SK-N-SH (cell line): ENCODE measurements around the gene PDE4D. TPM values are rescaled to one million over a fixed set of nuclear protein-coding genes. Genes with fewer than 3 reads are reported as not detected.
A peak's percentile ranks its signal among the peaks of the same experiment; 100 is the strongest.

ENCODE experiments used
- CTCF ChIA-PET: fragments of 300-600, 350-600 bp; formaldehyde crosslinking; extraction: SDS; loops from one replicate; lab custom pipeline; 2021; lab: Yijun Ruan, JAX
- POLR2A ChIA-PET: fragments of 350-600 bp; sonication (Branson Sonifier 250); formaldehyde crosslinking; extraction: SDS; loops from one replicate; lab custom pipeline; 2020; ENCODE audit warnings: antibody characterized with exemption, inconsistent platforms; lab: Yijun Ruan, JAX
- DNase-seq: peaks from one replicate; pipeline ENCODE4 v3.0.0; 2012
- H2AFZ ChIP-seq: fragments of 200-600 bp; sonication (generic); 2 replicates; pipeline ENCODE4 v1.8.1; 2016; ENCODE audit warnings: antibody characterized with exemption, mild to moderate bottlenecking, low read depth
- H3F3A ChIP-seq: fragments of 200-600 bp; sonication (generic); replicated peaks from 2 replicates; pipeline ENCODE3; 2016; ENCODE audit warnings: antibody characterized with exemption, mild to moderate bottlenecking; ENCODE audit not compliant: insufficient read depth
- H3K27ac ChIP-seq, 2 experiments: fragments of 200-500 bp in 1 of 2; fragments of 200-600 bp in 1 of 2; sonication (Bioruptor generic) in 1 of 2; sonication (generic), shearing (Covaris generic) in 1 of 2; 2 replicates each; pipeline versions ENCODE4 v1.5.1 to v1.6.1; 2014 to 2016; ENCODE audit warnings: low read depth in 2 of 2, inconsistent platforms in 1 of 2, low read length in 1 of 2, mild to moderate bottlenecking in 1 of 2, mixed read lengths in 1 of 2
- H3K27me3 ChIP-seq: fragments of 200-600 bp; sonication (generic), shearing (Covaris generic); 2 replicates; pipeline ENCODE4 v1.6.1; 2016; ENCODE audit warnings: mixed run types; ENCODE audit not compliant: insufficient read depth
- H3K36me3 ChIP-seq, 2 experiments: fragments of 200-500 bp in 1 of 2; fragments of 200-600 bp in 1 of 2; sonication (Bioruptor generic) in 1 of 2; sonication (generic) in 1 of 2; replicated peaks in 1 of 2; 2 replicates each; pipeline versions ENCODE3 to v1.5.1; 2014 to 2016; ENCODE audit warnings: low read length in 1 of 2, mild to moderate bottlenecking in 1 of 2; ENCODE audit not compliant: insufficient read depth in 2 of 2, control insufficient read depth in 1 of 2
- H3K4me1 ChIP-seq, 2 experiments: fragments of 200-500 bp in 1 of 2; fragments of 200-600 bp in 1 of 2; sonication (Bioruptor generic) in 1 of 2; sonication (generic), shearing (Covaris generic) in 1 of 2; 2 replicates each; pipeline versions ENCODE4 v1.5.1 to v1.6.1; 2014 to 2016; ENCODE audit warnings: low read depth in 1 of 2, low read length in 1 of 2, mixed run types in 1 of 2; ENCODE audit not compliant: insufficient read depth in 2 of 2, control insufficient read depth in 1 of 2
- H3K4me2 ChIP-seq: fragments of 200-600 bp; sonication (generic), shearing (Covaris generic); 2 replicates; pipeline ENCODE4 v1.6.1; 2017; ENCODE audit warnings: mixed run types
- H3K4me3 ChIP-seq, 2 experiments: fragments of 200-500 bp in 1 of 2; fragments of 200-600 bp in 1 of 2; sonication (Bioruptor generic) in 1 of 2; sonication (generic), shearing (Covaris generic) in 1 of 2; 2 replicates each; pipeline versions ENCODE4 v1.5.1 to v1.8.1; 2014 to 2016; ENCODE audit warnings: low read depth in 2 of 2, inconsistent platforms in 1 of 2, low read length in 1 of 2, mild to moderate bottlenecking in 1 of 2, mixed read lengths in 1 of 2, moderate library complexity in 1 of 2
- H3K79me2 ChIP-seq: fragments of 200-600 bp; sonication (generic); 2 replicates; pipeline ENCODE4 v1.8.1; 2017; ENCODE audit warnings: mild to moderate bottlenecking; ENCODE audit not compliant: insufficient read depth
- H3K9ac ChIP-seq: fragments of 200-600 bp; sonication (generic); 2 replicates; pipeline ENCODE4 v1.6.1; 2017; ENCODE audit warnings: mixed run types
- H3K9me2 ChIP-seq: fragments of 200-600 bp; sonication (generic); 2 replicates; pipeline ENCODE4 v1.6.1; 2017; ENCODE audit warnings: mixed run types
- H3K9me3 ChIP-seq: fragments of 200-600 bp; sonication (generic); 2 replicates; pipeline ENCODE4 v1.6.1; 2017; ENCODE audit warnings: mixed run types, mild to moderate bottlenecking, moderate library complexity
- H4K20me1 ChIP-seq: fragments of 200-600 bp; sonication (generic); 2 replicates; pipeline ENCODE4 v1.6.1; 2017; ENCODE audit warnings: mild to moderate bottlenecking, mixed run types; ENCODE audit not compliant: insufficient read depth
- CHD2 ChIP-seq: fragments of 150-350 bp; IDR thresholded peaks from 2 replicates; pipeline ENCODE4 v1.6.1; 2018; ENCODE audit warnings: low read length; ENCODE audit not compliant: partially characterized antibody
- ELF1 ChIP-seq: IDR thresholded peaks from 2 replicates; pipeline ENCODE4 v1.4.0; 2012
- EP300 ChIP-seq, 2 experiments: IDR thresholded peaks; 2 replicates each; pipeline versions ENCODE4 v1.4.0 to v1.6.1; 2012; ENCODE audit warnings: borderline replicate concordance in 1 of 2, low read depth in 1 of 2, low read length in 1 of 2
- FOSL2 ChIP-seq: IDR thresholded peaks from 2 replicates; pipeline ENCODE4 v1.4.0; 2012; ENCODE audit warnings: low read depth, mild to moderate bottlenecking, moderate library complexity, borderline replicate concordance
- GATA2 ChIP-seq: sonication (generic); formaldehyde crosslinking; IDR thresholded peaks from 2 replicates; pipeline ENCODE4 v1.5.0; 2020; ENCODE audit warnings: mild to moderate bottlenecking, missing genetic modification reagents
- MAX ChIP-seq: IDR thresholded peaks from 2 replicates; pipeline ENCODE4 v1.4.0; 2012; ENCODE audit warnings: low read depth
- MEF2A ChIP-seq: IDR thresholded peaks from 2 replicates; pipeline ENCODE4 v1.4.0; 2012; ENCODE audit warnings: low read depth, borderline replicate concordance
- MXI1 ChIP-seq: IDR thresholded peaks from 2 replicates; pipeline ENCODE4 v1.6.1; 2012; ENCODE audit warnings: mild to moderate bottlenecking, low read depth, low read length, improper control_type of control experiment
- NFIC ChIP-seq: IDR thresholded peaks from 2 replicates; pipeline ENCODE4 v1.4.0; 2012; ENCODE audit warnings: borderline replicate concordance
- POLR2AphosphoS5 ChIP-seq: IDR thresholded peaks from 2 replicates; pipeline ENCODE4 v1.6.1; 2012; ENCODE audit warnings: low read depth, low read length
- RAD21 ChIP-seq: IDR thresholded peaks from 2 replicates; pipeline ENCODE4 v1.6.1; 2012; ENCODE audit warnings: mild to moderate bottlenecking, low read length
- RCOR1 ChIP-seq: fragments of 150-350 bp; IDR thresholded peaks from 2 replicates; pipeline ENCODE4 v1.6.1; 2017; ENCODE audit warnings: antibody characterized with exemption, low read length
- RXRA ChIP-seq: IDR thresholded peaks from 2 replicates; pipeline ENCODE4 v1.4.0; 2012; ENCODE audit warnings: low read depth, mild to moderate bottlenecking, borderline replicate concordance
- SMC3 ChIP-seq: IDR thresholded peaks from 2 replicates; pipeline ENCODE4 v1.6.1; 2012; ENCODE audit warnings: low read depth, low read length, improper control_type of control experiment
- TAF1 ChIP-seq: IDR thresholded peaks from 2 replicates; pipeline ENCODE4 v1.6.1; 2012; ENCODE audit warnings: low read depth, mild to moderate bottlenecking, low read length, moderate library complexity, borderline replicate concordance
- TCF12 ChIP-seq: IDR thresholded peaks from 2 replicates; pipeline ENCODE4 v1.4.0; 2012
- TEAD4 ChIP-seq: IDR thresholded peaks from 2 replicates; pipeline ENCODE4 v1.4.0; 2012; ENCODE audit warnings: mild to moderate bottlenecking, borderline replicate concordance; ENCODE audit not compliant: insufficient read depth
- WGBS: methylation state at CpG from one replicate; pipeline ENCODE4 v1.1.6; 2017; ENCODE audit warnings: low lambda C conversion rate; 5-methylcytosine and 5-hydroxymethylcytosine counted together
- polyA plus RNA-seq, 3 experiments: library from polyadenylated mRNA; depleted of rRNA; stranded (reverse); fragments of >200 nt; gene quantifications; 2 replicates each; pipeline ENCODE4 v1.2.3, GENCODE V29; 2012
- TF ChIP-seq, protein P1 (sequence below): IDR thresholded peaks from 2 replicates; pipeline ENCODE4 v1.4.0; 2012; ENCODE audit warnings: low read depth, borderline replicate concordance
- TF ChIP-seq, protein P2 (sequence below): fragments of 150-350 bp; IDR thresholded peaks from 2 replicates; pipeline ENCODE4 v1.6.1; 2016; ENCODE audit warnings: mild to moderate bottlenecking, low read depth, low read length
- TF ChIP-seq, protein P3 (sequence below): IDR thresholded peaks from 2 replicates; pipeline ENCODE4 v1.4.0; 2012; ENCODE audit warnings: low read depth, borderline replicate concordance
- TF ChIP-seq, protein P4 (sequence below): fragments of 200-600 bp; sonication (generic); IDR thresholded peaks from 2 replicates; pipeline ENCODE4 v1.6.1; 2017; ENCODE audit warnings: antibody characterized with exemption, mild to moderate bottlenecking, moderate library complexity
- TF ChIP-seq, protein P5 (sequence below): fragments of 150-350 bp; IDR thresholded peaks from 2 replicates; pipeline ENCODE4 v1.6.1; 2017; ENCODE audit warnings: antibody characterized with exemption, low read length, low read depth, borderline replicate concordance
- TF ChIP-seq, protein P6 (sequence below): IDR thresholded peaks from 2 replicates; pipeline ENCODE4; 2012

The PDE4D gene
- polyA plus RNA-seq, 1 of the 3 experiments (the other 2 are of a cell fraction), result 2.4 TPM

- CTCF ChIA-PET, result interaction anchor here (1.2 kb wide), 1 partner anchor 22 kb away, joined by 4 read pairs; no protein-coding TSS in a partner anchor
- H3K4me1 ChIP-seq, result peaks cover 9 to 20% of the 10 kb centered on the region in 2 experiments
- peaks cover 8% of the 10 kb centered on the region; the same call in 1 of the 2 replicates for H3K79me2 ChIP-seq
- no peaks in the 10 kb centered on the region for H3K36me3 ChIP-seq
- peak overlapping the region; percentile 43; the same call in 1 of the 2 replicates for H3K4me2 ChIP-seq
- peak overlapping the region; percentile 47; the same call in 1 of the 2 replicates for H3K9ac ChIP-seq
- no peaks in the 10 kb centered on the region for H3K9me2 ChIP-seq
- H3K27ac ChIP-seq, result peak overlapping the region; percentile 44 to 90; a peak in 3 of 4 replicates
- POLR2A ChIA-PET, result no interaction called here
- 14% methylated on average over 7 of the region's 7 CpGs for WGBS
- H3K4me3 ChIP-seq, result no peak overlapping the region; a peak in 1 of 4 replicates
- no peaks in the 10 kb centered on the region for H4K20me1 ChIP-seq
- no peak overlapping the region; the same call in 1 of the 2 replicates for H2AFZ ChIP-seq
- H3K9me3 ChIP-seq, result no peaks in the 10 kb centered on the region
- H3K27me3 ChIP-seq, result no peaks in the 10 kb centered on the region
- no peak for DNase-seq
- H3F3A ChIP-seq, result peaks cover 36% of the 10 kb centered on the region
- peak; percentile 95 for TF ChIP-seq TCF12
- no peak for TF ChIP-seq TAF1
- peak; percentile 18; the same call in 1 of the 2 replicates for TF ChIP-seq RXRA
- TF ChIP-seq, protein P1, sequence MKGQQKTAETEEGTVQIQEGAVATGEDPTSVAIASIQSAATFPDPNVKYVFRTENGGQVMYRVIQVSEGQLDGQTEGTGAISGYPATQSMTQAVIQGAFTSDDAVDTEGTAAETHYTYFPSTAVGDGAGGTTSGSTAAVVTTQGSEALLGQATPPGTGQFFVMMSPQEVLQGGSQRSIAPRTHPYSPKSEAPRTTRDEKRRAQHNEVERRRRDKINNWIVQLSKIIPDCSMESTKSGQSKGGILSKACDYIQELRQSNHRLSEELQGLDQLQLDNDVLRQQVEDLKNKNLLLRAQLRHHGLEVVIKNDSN, result no peak
- TF ChIP-seq, protein P2, sequence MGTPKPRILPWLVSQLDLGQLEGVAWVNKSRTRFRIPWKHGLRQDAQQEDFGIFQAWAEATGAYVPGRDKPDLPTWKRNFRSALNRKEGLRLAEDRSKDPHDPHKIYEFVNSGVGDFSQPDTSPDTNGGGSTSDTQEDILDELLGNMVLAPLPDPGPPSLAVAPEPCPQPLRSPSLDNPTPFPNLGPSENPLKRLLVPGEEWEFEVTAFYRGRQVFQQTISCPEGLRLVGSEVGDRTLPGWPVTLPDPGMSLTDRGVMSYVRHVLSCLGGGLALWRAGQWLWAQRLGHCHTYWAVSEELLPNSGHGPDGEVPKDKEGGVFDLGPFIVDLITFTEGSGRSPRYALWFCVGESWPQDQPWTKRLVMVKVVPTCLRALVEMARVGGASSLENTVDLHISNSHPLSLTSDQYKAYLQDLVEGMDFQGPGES, result no peak
- TF ChIP-seq NFIC, result peak; percentile 42
- TF ChIP-seq RAD21, result no peak
- peak; percentile 55; the same call in 1 of the 2 replicates for TF ChIP-seq FOSL2
- no peak for TF ChIP-seq MAX
- no peak for TF ChIP-seq RCOR1
- no peak for TF ChIP-seq GATA2 (CRISPR knock-in tag)
- TF ChIP-seq, protein P3, sequence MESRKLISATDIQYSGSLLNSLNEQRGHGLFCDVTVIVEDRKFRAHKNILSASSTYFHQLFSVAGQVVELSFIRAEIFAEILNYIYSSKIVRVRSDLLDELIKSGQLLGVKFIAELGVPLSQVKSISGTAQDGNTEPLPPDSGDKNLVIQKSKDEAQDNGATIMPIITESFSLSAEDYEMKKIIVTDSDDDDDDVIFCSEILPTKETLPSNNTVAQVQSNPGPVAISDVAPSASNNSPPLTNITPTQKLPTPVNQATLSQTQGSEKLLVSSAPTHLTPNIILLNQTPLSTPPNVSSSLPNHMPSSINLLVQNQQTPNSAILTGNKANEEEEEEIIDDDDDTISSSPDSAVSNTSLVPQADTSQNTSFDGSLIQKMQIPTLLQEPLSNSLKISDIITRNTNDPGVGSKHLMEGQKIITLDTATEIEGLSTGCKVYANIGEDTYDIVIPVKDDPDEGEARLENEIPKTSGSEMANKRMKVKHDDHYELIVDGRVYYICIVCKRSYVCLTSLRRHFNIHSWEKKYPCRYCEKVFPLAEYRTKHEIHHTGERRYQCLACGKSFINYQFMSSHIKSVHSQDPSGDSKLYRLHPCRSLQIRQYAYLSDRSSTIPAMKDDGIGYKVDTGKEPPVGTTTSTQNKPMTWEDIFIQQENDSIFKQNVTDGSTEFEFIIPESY, result no peak; the same call in 1 of the 2 replicates
- TF ChIP-seq, protein P4, sequence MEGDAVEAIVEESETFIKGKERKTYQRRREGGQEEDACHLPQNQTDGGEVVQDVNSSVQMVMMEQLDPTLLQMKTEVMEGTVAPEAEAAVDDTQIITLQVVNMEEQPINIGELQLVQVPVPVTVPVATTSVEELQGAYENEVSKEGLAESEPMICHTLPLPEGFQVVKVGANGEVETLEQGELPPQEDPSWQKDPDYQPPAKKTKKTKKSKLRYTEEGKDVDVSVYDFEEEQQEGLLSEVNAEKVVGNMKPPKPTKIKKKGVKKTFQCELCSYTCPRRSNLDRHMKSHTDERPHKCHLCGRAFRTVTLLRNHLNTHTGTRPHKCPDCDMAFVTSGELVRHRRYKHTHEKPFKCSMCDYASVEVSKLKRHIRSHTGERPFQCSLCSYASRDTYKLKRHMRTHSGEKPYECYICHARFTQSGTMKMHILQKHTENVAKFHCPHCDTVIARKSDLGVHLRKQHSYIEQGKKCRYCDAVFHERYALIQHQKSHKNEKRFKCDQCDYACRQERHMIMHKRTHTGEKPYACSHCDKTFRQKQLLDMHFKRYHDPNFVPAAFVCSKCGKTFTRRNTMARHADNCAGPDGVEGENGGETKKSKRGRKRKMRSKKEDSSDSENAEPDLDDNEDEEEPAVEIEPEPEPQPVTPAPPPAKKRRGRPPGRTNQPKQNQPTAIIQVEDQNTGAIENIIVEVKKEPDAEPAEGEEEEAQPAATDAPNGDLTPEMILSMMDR, result peak; percentile 47
- peak; percentile 70; the same call in 1 of the 2 replicates for TF ChIP-seq TEAD4
- peak; percentile 9; the same call in 1 of the 2 replicates for TF ChIP-seq SMC3
- TF ChIP-seq, protein P5, sequence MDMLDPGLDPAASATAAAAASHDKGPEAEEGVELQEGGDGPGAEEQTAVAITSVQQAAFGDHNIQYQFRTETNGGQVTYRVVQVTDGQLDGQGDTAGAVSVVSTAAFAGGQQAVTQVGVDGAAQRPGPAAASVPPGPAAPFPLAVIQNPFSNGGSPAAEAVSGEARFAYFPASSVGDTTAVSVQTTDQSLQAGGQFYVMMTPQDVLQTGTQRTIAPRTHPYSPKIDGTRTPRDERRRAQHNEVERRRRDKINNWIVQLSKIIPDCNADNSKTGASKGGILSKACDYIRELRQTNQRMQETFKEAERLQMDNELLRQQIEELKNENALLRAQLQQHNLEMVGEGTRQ, result no peak
- no peak for TF ChIP-seq CHD2
- 0 out of 2 replicates have a peak, but pooled peaks have one; percentile 16 for TF ChIP-seq MEF2A
- no peak for TF ChIP-seq ELF1
- TF ChIP-seq, protein P6, sequence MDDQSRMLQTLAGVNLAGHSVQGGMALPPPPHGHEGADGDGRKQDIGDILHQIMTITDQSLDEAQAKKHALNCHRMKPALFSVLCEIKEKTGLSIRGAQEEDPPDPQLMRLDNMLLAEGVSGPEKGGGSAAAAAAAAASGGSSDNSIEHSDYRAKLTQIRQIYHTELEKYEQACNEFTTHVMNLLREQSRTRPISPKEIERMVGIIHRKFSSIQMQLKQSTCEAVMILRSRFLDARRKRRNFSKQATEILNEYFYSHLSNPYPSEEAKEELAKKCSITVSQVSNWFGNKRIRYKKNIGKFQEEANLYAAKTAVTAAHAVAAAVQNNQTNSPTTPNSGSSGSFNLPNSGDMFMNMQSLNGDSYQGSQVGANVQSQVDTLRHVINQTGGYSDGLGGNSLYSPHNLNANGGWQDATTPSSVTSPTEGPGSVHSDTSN, result peak; percentile 65
- TF ChIP-seq EP300 (IDR thresholded peaks at IDR 0.05; ENCODE audit: borderline replicate concordance in 1 of 2, low read depth in 1 of 2, low read length in 1 of 2), result peak in 1 of 2 experiments; percentile 68; a peak in 1 of 4 replicates
- TF ChIP-seq MXI1, result no peak
- peak; percentile 16; the same call in 1 of the 2 replicates for TF ChIP-seq POLR2AphosphoS5
Observed at GRCh38 chr5:59746241-59746765, 147.2 kb downstream of the PDE4D start.
